Cardiac muscle cell (in vitro differentiated cells and primary cell): ENCODE results near the gene PRRT1B. TPM values are rescaled to one million over a fixed set of nuclear protein-coding genes. Genes with fewer than 3 reads are reported as not detected.

ENCODE experiments used
- DNase-seq, 2 donors: peaks; one replicate each; pipeline versions ENCODE4 v3.0.0 to v3.0.0-alpha.2; 2010 to 2017; ENCODE audit warnings: low read depth in 1 of 2, low spot score in 1 of 2
- H3K27ac ChIP-seq: fragments of 200-600 bp; sonication (generic); 2 replicates; pipeline ENCODE4 v1.5.1; 2016
- H3K27me3 ChIP-seq: fragments of 200-600 bp; sonication (generic); 2 replicates; pipeline ENCODE4 v1.6.0; 2016; ENCODE audit warnings: control low read depth
- H3K36me3 ChIP-seq: fragments of 200-600 bp; sonication (generic); 2 replicates; pipeline ENCODE4 v1.5.1; 2016; ENCODE audit warnings: control low read depth
- H3K4me1 ChIP-seq: fragments of 200-600 bp; sonication (generic); 2 replicates; pipeline ENCODE4 v1.8.1; 2017; ENCODE audit warnings: low read depth, mild to moderate bottlenecking, mixed run types
- H3K4me3 ChIP-seq: fragments of 200-600 bp; sonication (generic); 2 replicates; pipeline ENCODE4 v1.5.1; 2016; ENCODE audit warnings: mild to moderate bottlenecking
- H3K9me3 ChIP-seq: fragments of 200-600 bp; sonication (generic); 2 replicates; pipeline ENCODE4 v1.5.1; 2017; ENCODE audit warnings: low read depth, mild to moderate bottlenecking, control low read depth
- CTCF ChIP-seq: IDR thresholded peaks from 2 replicates; pipeline ENCODE4 v1.5.1; 2012; ENCODE audit warnings: low read depth, mild to moderate bottlenecking, low read length
- polyA plus RNA-seq: library from polyadenylated mRNA; unstranded; fragments of >200 nt; fragmentation: Nextera tagmentation; extraction: Ambion mirVana; gene quantifications from 2 replicates; pipeline ENCODE4 v1.2.1, GENCODE V29; 2016
- total RNA-seq: library from RNA; depleted of rRNA; stranded (reverse); fragments of >200 nt; gene quantifications from 2 replicates; pipeline ENCODE4 v1.2.3, GENCODE V29; 2016

PRRT1B gene
- total and polyA plus RNA-seq, 2 experiments from 2014 or later: not detected

GRCh38 chr9:131500939-131501541 is 44.3 kb upstream of the PRRT1B start:
- TF ChIP-seq CTCF: no peak
- Histone ChIP-seq H3K27me3 (no peaks in the 10 kb centered on the region), H3K27ac (peak overlapping the region; percentile 53), H3K9me3 (no peaks in the 10 kb centered on the region), H3K4me3 (no peak overlapping the region), H3K36me3 (peaks cover 33% of the 10 kb centered on the region), H3K4me1 (peaks cover 7% of the 10 kb centered on the region)
- peak in 1 of 2 donors; percentile 40 for DNase-seq

- H3K4me1 ChIP-seq: peaks cover 7% of the 10 kb centered on the region
- no peak for TF ChIP-seq CTCF
- no peaks in the 10 kb centered on the region for H3K9me3 ChIP-seq
Measured at GRCh38 chr9:131502781-131503625, 42.3 kb upstream of the PRRT1B start, which contains the start of gene POMT1. TSS of gene POMT1 (plus strand) at chr9:131502918. CDS start at chr9:131504219, 1,301 bp downstream.

GRCh38 chr9:131503626-131504465 is 41.5 kb upstream of the PRRT1B start:
- no peaks in the 10 kb centered on the region for H3K9me3 ChIP-seq
- TF ChIP-seq CTCF: no peak
- H3K27ac ChIP-seq: peak overlapping the region; percentile 80
- peaks cover 7% of the 10 kb centered on the region for H3K4me1 ChIP-seq
- DNase-seq: peak in 1 of 2 donors; percentile 7
- H3K36me3 ChIP-seq: peaks cover 15% of the 10 kb centered on the region
- H3K4me3 ChIP-seq: peak overlapping the region; percentile 100
- H3K27me3 ChIP-seq: no peaks in the 10 kb centered on the region

More at GRCh38 chr9:131502781-131503625, 42.3 kb upstream of the PRRT1B start, which contains the start of gene POMT1:
- Histone ChIP-seq H3K27me3 (no peaks in the 10 kb centered on the region), H3K4me3 (peak within 1 kb of the TSS; percentile 100), H3K36me3 (peaks cover 20% of the 10 kb centered on the region), H3K27ac (peak within 1 kb of the TSS; percentile 80)
- peak; percentile 84 to 91 for DNase-seq

GRCh38 chr9:131505012-131505411 is 40.3 kb upstream of the PRRT1B start:
- TF ChIP-seq CTCF: no peak
- no peak for DNase-seq
- H3K4me1 ChIP-seq: peaks cover 7% of the 10 kb centered on the region
- no peaks in the 10 kb centered on the region for H3K27me3 ChIP-seq
- H3K36me3 ChIP-seq: peaks cover 14% of the 10 kb centered on the region
- H3K4me3 ChIP-seq: no peak overlapping the region
- H3K27ac ChIP-seq: no peak overlapping the region
- no peaks in the 10 kb centered on the region for H3K9me3 ChIP-seq

GRCh38 chr9:131511416-131511815 is 33.9 kb upstream of the PRRT1B start:
- no peaks in the 10 kb centered on the region for H3K9me3 ChIP-seq
- no peak overlapping the region for H3K4me3 ChIP-seq
- no peaks in the 10 kb centered on the region for H3K4me1 ChIP-seq
- no peak overlapping the region for H3K27ac ChIP-seq
- H3K27me3 ChIP-seq: no peaks in the 10 kb centered on the region
- peaks cover 37% of the 10 kb centered on the region for H3K36me3 ChIP-seq
- TF ChIP-seq CTCF: no peak
- DNase-seq: no peak
